ENCODE measurements around the gene GCN1.
"Not testable (repeated sequence)": the region's sequence is repeated elsewhere in the genome, so short reads cannot be mapped to it uniquely, and the experiment has no call there.

- not testable (repeated sequence) for TF ChIP-seq CTCF, POLR2A (IDR thresholded peaks at IDR 0.05)
Measured at GRCh38 chr12:120206781-120207180, 12.3 kb upstream of the GCN1 start.
